Activated gamma-delta T cell treated with anti-CD3 and anti-CD28 coated beads, Interleukin-2, amount 50 U/mL, for 16 hours (primary cell): ENCODE results near the gene GAGE12D.
"Not testable (repeated sequence)": the region's sequence is repeated elsewhere in the genome, so short reads cannot be mapped to it uniquely, and the experiment has no call there.

Experiments
- DNase-seq: peaks from one replicate; pipeline ENCODE4 v3.0.0-alpha.2; 2020; ENCODE audit warnings: low read depth

The GAGE12D gene

GRCh38 chrX:49541433-49541832 lies at the start of gene GAGE12D:
Gene GAGE12D (plus strand): TSS chrX:49541733. CDS start chrX:49542888, 1,155 bp downstream.
- DNase-seq, result not testable (repeated sequence)

GRCh38 chrX:49531877-49532276 lies 9.7 kb upstream of the GAGE12D start, which contains the start of gene GAGE12C:
Gene GAGE12C (plus strand): TSS chrX:49532177. CDS start chrX:49533332, 1,155 bp downstream.
- not testable (repeated sequence) for DNase-seq

- DNase-seq, result not testable (repeated sequence)
These were observed 9.5 kb downstream of the GAGE12D start, which contains the start of gene GAGE12E for GRCh38 chrX:49550989-49551388. Gene GAGE12E (plus strand): TSS chrX:49551289. CDS start chrX:49552444, 1,155 bp downstream.

GRCh38 chrX:49560542-49560941 lies 19.0 kb downstream of the GAGE12D start, which contains the start of gene GAGE12F:
Gene GAGE12F (plus strand): TSS chrX:49560842. CDS start chrX:49561997, 1,155 bp downstream.
- not testable (repeated sequence) for DNase-seq

GRCh38 chrX:49568728-49569127 lies 27.2 kb downstream of the GAGE12D start:
- not testable (repeated sequence) for DNase-seq

- DNase-seq, result not testable (repeated sequence)
These were observed 27.6 kb downstream of the GAGE12D start for GRCh38 chrX:49569152-49569551.

- not testable (repeated sequence) for DNase-seq
These were observed 28.6 kb downstream of the GAGE12D start, which contains the start of gene GAGE12G for GRCh38 chrX:49570100-49570499. Gene GAGE12G (plus strand): TSS chrX:49570400. CDS start chrX:49571555, 1,155 bp downstream.

GRCh38 chrX:49579649-49580048 lies 38.1 kb downstream of the GAGE12D start, which contains the start of gene GAGE12H:
Gene GAGE12H (plus strand): TSS chrX:49579949. CDS start chrX:49581104, 1,155 bp downstream.
- not testable (repeated sequence) for DNase-seq

- DNase-seq, result not testable (repeated sequence)
These were observed 47.7 kb downstream of the GAGE12D start, which contains the start of gene GAGE2A for GRCh38 chrX:49589196-49589595. Gene GAGE2A (plus strand): TSS chrX:49589496. CDS start chrX:49590651, 1,155 bp downstream.

GRCh38 chrX:49589769-49590478 lies 48.4 kb downstream of the GAGE12D start:
- DNase-seq, result not testable (repeated sequence)

- not testable (repeated sequence) for DNase-seq
These were observed 49.0 kb downstream of the GAGE12D start for GRCh38 chrX:49590488-49590887.
